ENCODE measurements around the gene FRZB. TPM values are rescaled to one million over a fixed set of nuclear protein-coding genes. Genes with fewer than 3 reads are reported as not detected.
"Not testable (repeated sequence)": the region's sequence is repeated elsewhere in the genome, so short reads cannot be mapped to it uniquely, and the experiment has no call there.

Gene FRZB
- total RNA-seq, 1 donor from 2014 or later: 42.5 TPM

DNA sequence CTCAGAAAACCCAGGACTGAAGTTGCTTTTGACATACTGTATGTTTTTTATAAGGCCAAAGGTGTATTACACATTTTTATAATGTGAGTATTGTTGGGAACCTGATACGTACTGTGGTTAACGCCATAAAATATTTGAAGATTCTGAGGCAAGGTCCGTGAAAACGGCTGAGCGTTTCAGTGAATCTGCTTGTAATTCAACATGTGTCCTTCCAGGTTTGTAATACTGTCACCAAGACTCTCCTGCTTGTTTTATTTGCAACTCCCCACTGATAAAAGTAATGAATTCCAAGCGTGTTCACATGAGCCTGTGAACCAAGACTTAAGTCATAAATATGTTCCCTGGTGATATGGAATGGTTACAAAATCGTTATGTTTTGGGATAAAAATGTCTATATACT, 23.9 kb upstream of the FRZB start:
- TF ChIP-seq, protein P1, sequence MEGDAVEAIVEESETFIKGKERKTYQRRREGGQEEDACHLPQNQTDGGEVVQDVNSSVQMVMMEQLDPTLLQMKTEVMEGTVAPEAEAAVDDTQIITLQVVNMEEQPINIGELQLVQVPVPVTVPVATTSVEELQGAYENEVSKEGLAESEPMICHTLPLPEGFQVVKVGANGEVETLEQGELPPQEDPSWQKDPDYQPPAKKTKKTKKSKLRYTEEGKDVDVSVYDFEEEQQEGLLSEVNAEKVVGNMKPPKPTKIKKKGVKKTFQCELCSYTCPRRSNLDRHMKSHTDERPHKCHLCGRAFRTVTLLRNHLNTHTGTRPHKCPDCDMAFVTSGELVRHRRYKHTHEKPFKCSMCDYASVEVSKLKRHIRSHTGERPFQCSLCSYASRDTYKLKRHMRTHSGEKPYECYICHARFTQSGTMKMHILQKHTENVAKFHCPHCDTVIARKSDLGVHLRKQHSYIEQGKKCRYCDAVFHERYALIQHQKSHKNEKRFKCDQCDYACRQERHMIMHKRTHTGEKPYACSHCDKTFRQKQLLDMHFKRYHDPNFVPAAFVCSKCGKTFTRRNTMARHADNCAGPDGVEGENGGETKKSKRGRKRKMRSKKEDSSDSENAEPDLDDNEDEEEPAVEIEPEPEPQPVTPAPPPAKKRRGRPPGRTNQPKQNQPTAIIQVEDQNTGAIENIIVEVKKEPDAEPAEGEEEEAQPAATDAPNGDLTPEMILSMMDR (IDR thresholded peaks at IDR 0.05): no peak
- no peak overlapping the region for H3K27ac ChIP-seq
- intact Hi-C loops (cut with DNase I): loop anchor here (10.0 kb wide), 1 partner anchor 46 kb away; no protein-coding TSS in a partner anchor
- peaks cover 6 to 25% of the 10 kb centered on the region in 2 donors for H3K4me1 ChIP-seq
- H3K36me3 ChIP-seq: no peaks in the 10 kb centered on the region
- no peak overlapping the region for H3K4me3 ChIP-seq
- no peaks in the 10 kb centered on the region for H3K9me3 ChIP-seq
- no peaks in the 10 kb centered on the region for H3K27me3 ChIP-seq
- DNase-seq (ENCODE audit: low spot score in 2 of 2): no peak

DNA sequence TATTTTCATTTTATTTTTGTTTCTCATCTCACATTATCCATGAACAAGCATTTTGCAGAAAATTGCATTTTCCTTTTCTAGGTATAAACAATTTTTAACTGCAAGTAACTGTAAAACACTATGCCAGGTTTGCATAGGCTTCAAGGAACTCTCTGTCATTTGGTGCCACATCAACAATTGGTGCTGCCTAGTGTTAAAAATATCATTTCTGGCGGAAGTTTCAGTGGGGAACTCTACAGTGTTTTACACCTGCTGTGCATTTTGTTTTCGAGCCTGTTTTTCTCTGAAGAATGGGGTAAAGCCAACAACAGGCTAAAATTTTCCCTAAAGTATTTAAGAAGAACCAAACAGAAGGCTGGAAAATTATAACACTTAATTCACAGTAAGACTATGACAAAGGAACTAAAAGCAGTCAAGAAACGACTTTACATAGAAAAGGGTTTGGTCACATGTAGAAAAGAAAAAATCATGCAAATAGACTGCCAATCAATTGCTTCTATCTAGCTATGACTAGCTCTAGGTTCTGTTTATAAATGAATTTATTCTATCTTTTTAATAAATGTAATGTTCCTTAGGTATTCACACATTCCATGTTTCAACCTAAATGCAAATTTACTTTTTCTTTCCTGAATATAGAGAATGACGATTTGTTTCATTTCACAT, 21.4 kb upstream of the FRZB start:
- Histone ChIP-seq H3K27me3 (no peaks in the 10 kb centered on the region), H3K9me3 (no peaks in the 10 kb centered on the region), H3K4me1 (peaks cover 0 to 16% of the 10 kb centered on the region in 2 donors), H3K4me3 (no peak overlapping the region), H3K36me3 (no peaks in the 10 kb centered on the region), H3K27ac (no peak overlapping the region)
- TF ChIP-seq, protein P1 (IDR thresholded peaks at IDR 0.05): no peak
- intact Hi-C loops (cut with DNase I): loop anchor here (2.0 kb wide), 1 partner anchor 21 kb away; the partner anchor contains the start of gene FRZB
- DNase-seq (ENCODE audit: low spot score in 2 of 2): no peak

DNA sequence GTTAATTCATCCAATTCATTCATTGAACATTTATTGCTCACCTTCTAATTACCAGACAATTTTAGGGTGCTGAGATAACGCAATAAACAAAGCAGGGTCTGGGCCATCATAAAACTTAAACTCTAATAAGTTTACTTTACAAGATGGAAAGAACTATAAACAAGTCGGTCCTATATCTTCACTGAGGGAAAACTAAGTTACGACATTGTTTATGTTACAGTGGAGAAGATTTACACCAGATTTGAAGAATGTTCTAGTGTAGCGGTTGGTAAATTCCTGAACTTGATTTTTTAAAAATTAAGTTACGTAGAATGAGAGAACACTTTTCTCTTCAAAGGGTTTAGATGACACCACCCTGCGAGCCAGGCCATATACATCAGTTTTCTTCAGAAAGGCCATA, 20.7 kb upstream of the FRZB start:
- TF ChIP-seq, protein P1 (IDR thresholded peaks at IDR 0.05): no peak
- intact Hi-C loops (cut with DNase I): loop anchor here (2.0 kb wide), 1 partner anchor 20 kb away; the partner anchor contains the start of gene FRZB

DNA sequence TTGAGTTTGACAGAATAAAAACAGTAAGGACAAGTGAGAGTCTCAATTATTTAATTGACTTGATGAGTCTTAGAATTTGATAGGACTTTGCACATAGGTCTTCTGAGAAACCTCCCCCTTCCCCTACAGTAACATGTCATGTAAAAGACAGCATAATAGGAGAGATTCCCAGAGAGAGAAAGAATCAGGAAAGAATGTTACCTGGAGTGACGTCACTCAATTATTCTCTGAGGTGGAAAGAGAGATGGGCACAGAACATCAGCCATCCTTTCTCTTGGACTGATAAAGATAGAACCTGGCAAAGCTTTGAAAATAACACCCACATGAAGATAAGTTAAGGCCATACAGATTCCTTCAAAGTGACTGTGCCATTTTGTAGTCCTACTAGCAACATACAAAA, 19.3 kb upstream of the FRZB start:
- H3K36me3 ChIP-seq: no peaks in the 10 kb centered on the region
- TF ChIP-seq, protein P1 (IDR thresholded peaks at IDR 0.05): no peak
- intact Hi-C loops (cut with DNase I): loop anchor here (2.0 kb wide), 1 partner anchor 19 kb away; the partner anchor contains the start of gene FRZB
- no peak overlapping the region for H3K4me3 ChIP-seq
- peaks cover 0 to 20% of the 10 kb centered on the region in 2 donors for H3K4me1 ChIP-seq
- H3K27me3 ChIP-seq: no peaks in the 10 kb centered on the region
- no peak for DNase-seq (ENCODE audit: low spot score in 2 of 2)
- H3K9me3 ChIP-seq: no peaks in the 10 kb centered on the region
- H3K27ac ChIP-seq: peak overlapping the region; percentile 31 to 55

More for the DNA sequence above, 20.7 kb upstream of the FRZB start:
- Histone ChIP-seq H3K36me3 (no peaks in the 10 kb centered on the region), H3K4me3 (no peak overlapping the region), H3K9me3 (no peaks in the 10 kb centered on the region), H3K27me3 (no peaks in the 10 kb centered on the region), H3K4me1 (peaks cover 0 to 20% of the 10 kb centered on the region in 2 donors), H3K27ac (peak overlapping the region; percentile 31 to 55)
- DNase-seq (ENCODE audit: low spot score in 2 of 2): no peak

DNA sequence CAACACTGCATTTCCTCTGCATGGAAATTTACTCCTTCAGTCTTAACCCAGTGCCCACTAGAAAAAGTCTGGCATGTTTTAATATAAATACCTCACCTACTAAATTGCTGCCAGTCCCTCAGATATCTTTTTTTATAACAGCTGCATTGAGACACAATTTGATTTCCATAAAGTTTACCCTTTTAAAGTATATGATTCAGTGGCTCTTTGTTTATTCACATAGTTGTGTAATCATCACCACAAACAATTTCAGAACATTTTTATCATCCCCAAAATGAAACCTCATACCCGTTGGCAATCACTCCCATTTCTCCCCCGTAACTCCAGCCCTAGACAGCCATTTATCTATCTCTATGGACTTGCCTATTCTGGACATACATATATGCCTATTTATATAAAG, 17.0 kb upstream of the FRZB start:
- no peak for DNase-seq (ENCODE audit: low spot score in 2 of 2)
- TF ChIP-seq, protein P1 (IDR thresholded peaks at IDR 0.05): no peak
- peaks cover 0 to 8% of the 10 kb centered on the region in 2 donors for H3K9me3 ChIP-seq
- intact Hi-C loops (cut with DNase I): no loop called here
- peak overlapping the region; percentile 40 to 75 for H3K27ac ChIP-seq
- H3K36me3 ChIP-seq: no peaks in the 10 kb centered on the region
- H3K4me1 ChIP-seq: peaks cover 0 to 20% of the 10 kb centered on the region in 2 donors
- peak overlapping the region in 1 of 2 donors; percentile 6 for H3K4me3 ChIP-seq
- H3K27me3 ChIP-seq: no peaks in the 10 kb centered on the region

DNA sequence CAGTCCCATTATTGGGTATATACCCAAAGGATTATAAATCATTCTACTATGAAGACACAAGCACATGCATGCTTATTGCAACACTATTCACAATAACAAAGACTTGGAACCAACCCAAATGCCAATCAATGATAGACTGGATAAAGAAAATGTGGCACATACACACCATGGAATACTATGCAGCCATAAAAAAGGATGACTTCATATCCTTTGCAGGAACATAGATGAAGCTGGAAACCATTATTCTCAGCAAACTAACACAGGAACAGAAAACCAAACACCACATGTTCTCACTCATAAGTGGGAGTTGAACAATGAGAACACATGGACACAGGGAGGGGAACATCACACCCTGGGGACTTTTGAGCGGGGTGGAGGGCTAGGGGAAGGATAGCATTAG, 13.7 kb upstream of the FRZB start:
- DNase-seq (ENCODE audit: low spot score in 2 of 2); H3K27ac ChIP-seq; H3K36me3 ChIP-seq; intact Hi-C loops (cut with DNase I); H3K27me3 ChIP-seq; H3K4me3 ChIP-seq: not testable (repeated sequence)
- Histone ChIP-seq H3K9me3 (peaks cover 0 to 11% of the 10 kb centered on the region in 2 donors), H3K4me1 (peaks cover 0 to 11% of the 10 kb centered on the region in 2 donors)

DNA sequence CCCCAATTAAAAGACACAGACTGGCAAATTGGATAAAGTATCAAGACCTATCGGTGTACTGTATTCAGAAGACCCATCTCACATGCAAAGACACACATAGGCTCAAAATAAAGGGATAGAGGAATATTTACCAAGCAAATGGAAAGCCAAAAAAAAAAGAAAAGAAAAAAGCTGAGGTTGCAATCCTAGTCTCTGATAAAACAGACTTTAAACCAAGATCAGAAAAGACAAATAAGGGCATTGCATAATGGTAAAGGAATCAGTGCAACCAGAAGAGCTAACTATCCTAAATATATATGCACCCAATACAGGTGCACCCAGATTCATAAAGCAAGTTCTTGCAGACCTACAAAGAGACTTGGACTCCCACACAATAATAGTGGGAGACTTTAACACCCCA, 10.2 kb upstream of the FRZB start:
- H3K36me3 ChIP-seq; H3K4me1 ChIP-seq; H3K27me3 ChIP-seq; H3K4me3 ChIP-seq; intact Hi-C loops (cut with DNase I); DNase-seq (ENCODE audit: low spot score in 2 of 2); H3K27ac ChIP-seq: not testable (repeated sequence)
- H3K9me3 ChIP-seq: peaks cover 0 to 11% of the 10 kb centered on the region in 2 donors

All from ascending aorta (tissue), 2 donors.